HG02623 (cell line): ENCODE measurements around the gene MTA1.
A peak's percentile ranks its signal among the peaks of the same experiment; 100 is the strongest.

Source experiments
- ATAC-seq: cut with Tn5 transposase; IDR thresholded peaks from one replicate; pipeline ENCODE4 v1.9.1; 2021; ENCODE audit warnings: moderate library complexity; ENCODE audit not compliant: unreplicated experiment

MTA1 gene

DNA sequence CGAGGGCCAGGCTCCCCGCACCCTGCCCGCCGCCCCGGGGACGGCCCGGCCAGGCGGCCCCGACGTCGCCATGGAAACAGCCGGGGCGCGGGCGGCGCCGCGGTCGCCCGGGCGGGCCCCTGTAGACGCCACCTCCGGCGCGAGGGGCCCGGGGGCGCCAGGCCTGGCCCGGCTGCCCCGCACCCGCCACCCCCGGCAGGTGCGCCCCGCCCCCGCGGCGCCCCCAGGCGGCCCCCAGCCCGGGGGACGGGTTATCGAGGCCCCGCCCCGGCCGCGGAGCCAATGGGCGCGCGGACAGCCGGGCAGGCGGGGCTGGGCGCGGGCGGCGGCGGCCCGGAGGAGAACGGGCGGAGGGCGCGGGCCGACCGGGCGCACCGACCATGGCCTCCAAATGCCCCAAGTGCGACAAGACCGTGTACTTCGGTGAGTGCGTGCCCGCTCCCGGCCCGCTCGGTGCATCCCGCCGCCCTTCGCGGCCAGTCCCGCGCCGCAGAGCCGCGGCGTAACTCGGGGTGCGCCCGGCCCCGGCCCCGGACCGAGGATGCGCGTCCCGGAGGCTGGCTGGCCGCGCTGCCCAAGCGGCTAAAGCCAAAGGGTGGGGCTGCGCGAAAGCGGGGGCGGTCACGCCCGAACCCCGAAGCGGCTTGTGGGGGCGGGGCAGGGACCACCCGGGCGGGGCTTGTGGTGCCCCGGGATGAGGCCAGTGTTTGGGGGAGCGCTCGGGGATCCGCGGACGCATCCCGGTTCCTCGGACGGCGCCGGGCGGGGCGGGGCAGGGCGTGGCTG is 55.0 kb downstream of the MTA1 start, which contains the start of gene CRIP2:
CRIP2 (plus strand) TSS at position 339 of the 786 bp plus-strand sequence; CDS start at position 381, 42 bp downstream.
- no peak for ATAC-seq

DNA sequence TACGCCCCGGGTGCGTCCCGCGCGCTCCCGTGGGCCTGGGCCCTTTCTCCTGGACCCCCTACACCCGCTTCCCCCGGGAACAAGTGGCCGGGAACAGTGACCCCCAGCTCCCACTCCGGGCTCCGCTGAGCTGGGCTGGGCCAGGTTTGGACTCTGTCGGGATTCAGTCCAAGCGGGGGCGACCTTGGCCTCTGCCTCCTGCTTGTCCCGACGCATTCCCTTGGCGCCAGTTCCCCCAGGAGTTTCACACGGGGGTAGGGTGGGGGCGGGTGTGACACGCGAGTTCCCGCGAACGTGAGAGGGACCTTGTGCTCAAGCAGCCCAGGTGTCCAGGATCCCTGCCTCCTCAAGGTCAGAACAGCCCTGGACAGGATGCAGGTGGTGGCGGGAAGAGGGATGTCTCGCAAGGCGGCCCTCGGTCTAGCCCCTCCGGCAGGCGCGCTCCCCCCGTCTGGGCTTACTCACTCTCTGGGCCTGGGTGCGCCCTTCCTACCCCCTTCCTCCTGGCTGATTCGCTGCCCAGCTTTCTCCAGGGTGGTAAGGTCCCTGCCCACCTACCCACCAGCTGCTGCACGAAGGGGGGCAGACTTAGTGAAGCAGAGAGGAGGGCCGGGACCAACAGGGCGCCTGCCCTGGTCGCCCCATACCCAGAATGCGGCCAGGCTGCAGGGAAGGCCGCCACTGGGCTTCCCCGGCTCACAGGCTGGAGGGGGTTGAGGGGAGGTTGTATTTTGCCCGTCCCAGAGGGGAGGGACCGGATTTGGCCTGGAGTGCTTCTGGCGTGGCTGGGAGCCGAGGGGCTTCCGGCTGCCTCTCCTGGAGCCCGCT is 55.9 kb downstream of the MTA1 start:
- no peak for ATAC-seq

DNA sequence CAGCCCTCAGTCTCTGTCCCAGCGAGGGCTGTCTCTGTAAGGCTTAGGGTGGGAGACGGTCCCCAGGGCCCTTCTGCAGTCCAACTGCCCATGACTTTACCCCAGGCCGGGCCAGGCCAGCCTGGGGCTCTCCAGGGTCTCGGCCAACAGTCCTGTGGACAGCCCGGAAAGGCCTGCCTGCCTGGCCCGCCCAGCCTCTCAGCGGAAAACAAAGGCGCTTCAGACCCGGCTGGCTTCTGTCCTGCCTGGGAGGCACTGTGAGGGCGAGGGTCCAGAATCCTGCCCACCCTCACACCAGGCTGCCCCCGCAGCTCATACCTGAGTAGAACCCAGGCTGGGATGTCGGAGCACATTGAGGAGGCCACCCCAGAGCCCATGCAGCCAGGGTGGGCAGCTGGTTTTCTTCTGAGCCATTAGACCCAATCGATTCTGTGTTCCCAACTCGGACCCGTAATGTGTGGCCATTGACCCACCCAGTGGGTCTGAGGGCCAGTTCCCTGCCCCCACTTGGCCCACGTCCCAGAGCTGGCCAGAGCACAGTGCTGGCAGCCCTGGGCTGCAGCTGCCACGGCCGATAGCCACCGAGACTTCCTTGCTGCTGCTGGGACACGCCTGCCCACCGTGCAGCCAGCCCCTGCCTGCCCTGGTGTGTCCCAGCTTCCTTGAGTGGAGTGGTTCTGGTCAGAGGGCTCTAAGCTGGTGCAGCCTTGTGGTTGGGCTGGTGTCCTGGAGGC is 56.6 kb downstream of the MTA1 start:
- no peak for ATAC-seq

DNA sequence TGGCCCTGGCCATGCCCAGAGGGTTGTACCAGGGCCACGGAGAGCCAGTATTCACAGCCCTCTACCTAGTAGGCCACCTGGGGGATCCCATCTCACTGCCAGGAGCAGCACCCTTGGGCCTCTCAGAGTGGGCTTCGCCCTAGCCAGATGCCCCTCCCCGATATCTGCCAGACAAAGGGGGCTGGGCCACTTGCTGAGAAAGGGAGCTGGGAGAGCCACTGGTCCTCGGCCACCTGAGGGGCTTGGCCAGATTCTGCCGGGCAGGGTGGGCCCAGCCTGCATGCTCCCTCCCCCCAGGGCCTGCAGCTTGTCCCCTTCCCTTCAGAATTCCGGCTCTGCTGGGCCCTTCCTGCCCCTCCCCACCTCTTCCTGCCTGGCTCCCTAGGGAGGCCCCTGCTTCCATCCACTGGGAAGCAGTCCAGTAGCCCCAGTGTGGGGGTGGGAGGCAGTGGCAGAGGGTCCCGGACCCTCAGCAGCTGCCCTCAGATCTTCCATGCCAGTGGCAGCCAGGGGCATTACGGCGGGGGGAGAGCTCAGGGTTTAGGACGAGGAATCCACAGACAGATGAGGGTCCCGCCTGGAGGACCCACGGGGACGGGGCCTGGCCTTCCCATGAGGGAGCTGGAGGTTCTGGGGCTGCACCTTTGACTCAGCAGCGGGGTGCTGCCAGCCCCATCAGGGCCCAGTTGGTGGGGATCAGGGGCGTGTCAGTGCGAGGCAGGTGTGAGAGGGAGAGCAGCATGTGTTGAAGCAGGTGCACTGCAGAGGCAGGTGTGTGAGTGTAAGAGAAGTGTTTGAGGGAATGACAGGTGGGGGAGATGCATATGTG is 57.4 kb downstream of the MTA1 start:
- no peak for ATAC-seq

DNA sequence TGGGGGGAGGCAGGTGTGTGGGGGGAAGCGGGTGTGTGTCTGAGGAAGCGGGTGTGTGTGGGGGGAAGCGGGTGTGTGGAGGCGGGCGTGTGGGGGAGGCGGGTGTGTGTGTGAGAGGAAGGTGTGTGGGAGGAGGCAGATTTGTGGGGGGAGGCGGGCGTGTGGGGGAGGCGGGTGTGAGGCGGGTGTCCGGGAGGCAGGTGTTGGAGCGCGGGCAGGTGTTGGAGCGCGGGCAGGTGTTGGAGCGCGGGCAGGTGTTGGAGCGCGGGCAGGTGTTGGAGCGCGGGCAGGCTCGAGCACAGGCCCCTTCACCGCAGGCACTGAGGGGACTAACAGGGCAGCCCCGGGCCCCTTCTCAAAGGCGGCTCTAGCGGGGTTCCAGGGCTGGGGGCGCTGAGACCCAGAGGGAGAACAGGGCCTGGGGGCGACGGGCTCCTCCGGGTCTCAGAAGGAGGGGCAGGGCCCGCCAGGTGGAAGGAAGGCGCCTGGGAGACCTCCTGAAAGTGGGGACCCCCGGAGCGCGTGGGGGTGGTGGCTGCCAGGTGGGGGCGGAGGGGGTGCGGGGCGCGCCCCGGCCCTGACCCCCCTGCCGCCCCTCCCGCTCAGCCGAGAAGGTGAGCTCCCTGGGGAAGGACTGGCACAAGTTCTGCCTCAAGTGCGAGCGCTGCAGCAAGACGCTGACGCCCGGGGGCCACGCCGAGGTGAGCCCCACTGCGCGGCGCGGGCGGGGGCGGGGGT is 58.2 kb downstream of the MTA1 start:
- no peak for ATAC-seq

DNA sequence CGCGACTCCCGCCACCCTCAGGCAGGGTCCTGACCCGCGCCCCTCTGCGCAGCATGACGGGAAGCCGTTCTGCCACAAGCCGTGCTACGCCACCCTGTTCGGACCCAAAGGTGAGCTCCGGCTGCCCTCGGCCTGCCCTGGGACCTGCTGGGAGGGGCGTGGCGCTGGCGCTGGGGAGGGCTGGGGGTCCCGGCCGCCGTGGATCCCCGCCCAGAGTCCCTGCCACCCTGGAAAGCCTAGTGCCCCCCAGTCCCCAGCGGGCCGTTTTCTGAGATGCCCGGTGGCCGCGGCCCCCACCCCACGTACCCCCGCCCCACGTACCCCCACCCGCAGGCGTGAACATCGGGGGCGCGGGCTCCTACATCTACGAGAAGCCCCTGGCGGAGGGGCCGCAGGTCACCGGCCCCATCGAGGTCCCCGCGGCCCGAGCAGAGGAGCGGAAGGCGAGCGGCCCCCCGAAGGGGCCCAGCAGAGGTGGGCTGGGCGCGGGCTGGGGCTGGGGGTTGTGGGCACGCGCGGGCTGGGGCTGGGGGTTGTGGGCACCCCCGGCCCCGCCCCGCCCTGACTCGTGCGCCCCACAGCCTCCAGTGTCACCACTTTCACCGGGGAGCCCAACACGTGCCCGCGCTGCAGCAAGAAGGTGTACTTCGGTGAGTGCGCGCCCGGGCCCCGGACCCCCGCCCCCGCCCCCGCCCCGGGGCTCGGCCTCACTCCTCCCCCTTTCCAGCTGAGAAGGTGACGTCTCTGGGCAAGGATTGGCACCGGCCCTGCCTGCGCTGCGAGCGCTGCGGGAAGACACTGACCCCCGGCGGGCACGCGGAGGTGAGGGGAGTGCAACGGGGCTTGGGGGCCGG is 59.0 kb downstream of the MTA1 start:
- ATAC-seq, result no peak

DNA sequence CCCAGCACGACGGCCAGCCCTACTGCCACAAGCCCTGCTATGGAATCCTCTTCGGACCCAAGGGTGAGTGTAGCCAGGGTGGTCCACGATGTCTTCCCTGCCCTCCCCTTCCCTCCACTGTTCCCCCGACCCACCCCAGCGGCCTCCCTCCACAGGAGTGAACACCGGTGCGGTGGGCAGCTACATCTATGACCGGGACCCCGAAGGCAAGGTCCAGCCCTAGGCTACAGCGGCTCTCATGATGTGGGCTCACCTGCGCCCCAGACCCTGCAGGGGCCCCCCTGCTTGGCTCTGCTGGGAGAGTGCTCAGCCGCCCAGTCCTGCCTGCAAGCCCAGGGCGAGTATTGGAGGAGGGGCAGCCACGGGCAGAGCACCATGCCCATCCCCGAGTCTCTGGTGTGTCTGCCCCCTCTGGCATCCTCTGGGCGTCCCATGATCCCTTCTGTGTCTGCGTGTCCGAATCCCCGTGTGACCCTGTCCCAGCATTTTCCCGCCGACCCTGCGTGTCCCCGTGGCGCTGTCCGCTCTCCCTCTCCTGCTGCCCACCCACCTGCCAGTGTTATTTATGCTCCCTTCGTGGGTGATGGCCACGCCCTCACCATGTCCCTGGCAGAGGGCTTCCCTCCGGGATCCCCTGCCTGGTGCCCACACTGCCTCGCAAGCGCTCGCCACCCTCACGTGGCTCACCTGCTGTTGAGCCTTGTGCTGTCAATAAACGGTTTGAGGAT is 60.0 kb downstream of the MTA1 start:
- no peak for ATAC-seq

DNA sequence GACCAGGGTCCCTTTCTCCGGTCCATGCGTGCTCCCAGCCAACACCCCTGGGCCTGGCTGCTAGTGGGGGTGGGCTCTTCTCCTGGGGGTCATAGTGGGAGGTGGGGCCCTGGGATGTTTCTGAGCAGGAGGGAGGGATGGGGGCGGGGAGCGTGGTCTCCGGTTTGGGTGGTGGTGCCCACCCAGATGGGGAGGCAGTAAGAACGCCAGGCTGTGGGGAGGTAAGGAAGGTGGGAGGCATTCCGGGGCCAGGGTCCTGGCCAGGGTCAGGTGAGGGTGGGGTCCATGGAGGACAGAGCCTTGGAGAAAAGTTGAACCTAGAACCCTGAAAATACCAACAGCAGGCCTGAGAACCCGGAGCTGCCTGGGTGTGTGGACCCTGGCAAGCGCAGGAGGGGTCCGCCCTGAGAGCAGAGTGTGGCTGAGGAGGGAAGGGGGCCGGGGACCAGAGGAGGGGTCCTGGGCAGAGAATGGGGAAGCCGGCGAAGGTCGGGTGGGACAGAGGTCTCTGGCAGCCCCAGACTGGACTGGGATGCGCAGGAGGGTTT is 60.6 kb downstream of the MTA1 start:
- ATAC-seq, result no peak

DNA sequence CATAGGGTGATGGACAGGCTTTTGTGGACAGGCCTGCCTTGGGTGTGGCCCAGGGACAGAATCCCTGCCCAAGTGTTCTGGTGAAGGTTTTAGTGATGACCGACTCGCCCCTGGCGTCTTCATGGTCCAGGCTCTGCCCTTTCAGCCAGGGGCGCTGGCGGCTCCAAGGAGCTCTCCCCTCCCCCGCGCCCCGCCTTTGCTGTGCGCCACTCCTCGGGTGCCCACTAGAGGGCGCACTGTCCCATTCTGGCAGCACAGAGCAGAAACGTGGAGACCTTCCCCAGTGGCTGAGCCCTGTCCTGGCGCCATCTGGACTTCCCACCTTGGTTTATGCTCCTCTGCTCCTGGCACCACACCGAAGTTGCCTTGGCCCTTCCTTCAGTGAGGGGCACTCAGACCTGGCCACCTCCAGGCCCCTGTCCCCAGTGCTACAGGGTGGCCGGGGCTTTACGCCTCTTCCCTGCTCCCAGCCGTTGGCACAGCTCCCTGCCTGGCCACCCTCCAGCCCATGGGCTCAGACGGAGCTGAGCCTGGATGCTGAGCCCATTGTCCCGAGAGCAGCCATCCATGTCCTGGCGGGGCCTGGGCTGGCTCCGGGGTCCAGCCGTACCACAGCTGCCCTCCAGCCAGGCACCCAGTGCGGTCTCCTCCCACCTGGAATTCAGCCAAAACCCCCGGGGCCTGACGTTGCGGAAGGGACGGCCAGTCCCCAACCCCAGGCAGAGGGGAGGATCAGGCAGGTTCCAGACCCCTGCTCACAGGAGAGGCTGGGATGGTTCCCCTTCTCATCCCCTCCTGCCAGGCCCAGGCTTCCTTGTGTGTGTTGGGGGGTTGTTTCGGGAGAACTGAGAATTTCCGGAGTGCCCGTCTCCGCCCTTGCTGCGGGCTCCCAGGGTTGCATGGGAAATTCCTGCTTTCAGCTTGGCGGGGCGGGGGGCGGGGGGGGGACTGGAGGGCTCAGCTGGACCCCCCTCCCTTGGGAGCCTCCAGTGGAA is 61.5 kb downstream of the MTA1 start:
- ATAC-seq, result peak; percentile 56

DNA sequence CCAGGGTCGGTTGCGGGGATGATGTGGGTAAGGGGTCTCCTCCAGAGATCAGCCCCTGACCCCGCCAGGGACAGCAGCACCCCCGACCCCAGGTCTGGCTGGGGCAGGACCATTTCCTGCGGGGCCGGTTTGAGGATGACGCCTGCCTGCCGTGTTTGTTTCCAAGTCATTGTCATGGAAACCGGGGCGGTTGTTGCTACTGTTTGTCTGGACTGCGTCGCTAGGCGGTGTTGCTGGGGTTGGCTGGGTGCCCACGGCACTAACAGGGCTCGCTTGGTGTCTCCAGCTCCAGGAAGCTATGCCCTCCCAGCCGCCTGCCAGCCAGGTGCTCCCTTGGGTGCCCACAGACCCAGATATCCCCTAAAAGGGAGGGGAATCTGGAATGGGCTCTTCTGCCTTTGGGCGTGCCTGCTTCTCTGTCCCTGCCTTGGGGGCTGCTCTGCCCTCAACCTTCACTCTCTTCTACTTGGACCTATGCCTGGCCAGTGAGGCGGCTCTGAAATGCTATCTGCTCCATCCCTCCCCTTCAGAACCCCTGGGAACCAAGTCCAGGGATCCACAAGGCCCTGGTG is 62.3 kb downstream of the MTA1 start:
- ATAC-seq, result peak; percentile 43

DNA sequence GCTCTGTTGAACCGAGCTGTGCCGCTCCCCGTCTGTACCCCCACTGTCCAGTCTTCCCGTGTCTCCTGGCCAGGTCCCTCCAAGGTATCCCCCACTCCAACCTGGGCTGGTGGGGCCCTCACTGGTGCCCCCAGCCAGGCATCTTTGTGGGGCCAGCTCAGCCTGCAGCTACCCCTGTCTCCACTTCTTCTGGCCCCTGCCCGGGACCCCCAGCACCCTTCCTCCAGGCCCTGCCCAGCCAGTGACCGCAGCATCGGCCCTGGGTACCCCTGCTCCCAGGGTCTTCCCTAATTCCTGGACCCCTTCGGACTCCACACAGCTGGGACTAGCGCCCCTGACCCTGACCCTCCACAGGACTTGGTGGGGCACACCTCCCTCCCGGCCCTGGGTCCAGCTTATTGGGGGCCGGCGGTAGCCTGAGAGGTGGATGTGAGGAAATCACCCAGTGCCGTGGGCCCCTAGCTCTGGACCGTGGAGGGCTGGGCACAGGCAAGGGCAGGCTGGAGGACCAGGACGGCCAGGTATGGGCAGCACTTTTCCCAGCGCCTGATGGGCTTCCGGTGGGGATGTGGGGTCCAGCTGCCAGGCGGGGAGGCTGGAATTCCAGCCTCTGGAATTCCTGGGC is 63.0 kb downstream of the MTA1 start:
- ATAC-seq, result no peak

DNA sequence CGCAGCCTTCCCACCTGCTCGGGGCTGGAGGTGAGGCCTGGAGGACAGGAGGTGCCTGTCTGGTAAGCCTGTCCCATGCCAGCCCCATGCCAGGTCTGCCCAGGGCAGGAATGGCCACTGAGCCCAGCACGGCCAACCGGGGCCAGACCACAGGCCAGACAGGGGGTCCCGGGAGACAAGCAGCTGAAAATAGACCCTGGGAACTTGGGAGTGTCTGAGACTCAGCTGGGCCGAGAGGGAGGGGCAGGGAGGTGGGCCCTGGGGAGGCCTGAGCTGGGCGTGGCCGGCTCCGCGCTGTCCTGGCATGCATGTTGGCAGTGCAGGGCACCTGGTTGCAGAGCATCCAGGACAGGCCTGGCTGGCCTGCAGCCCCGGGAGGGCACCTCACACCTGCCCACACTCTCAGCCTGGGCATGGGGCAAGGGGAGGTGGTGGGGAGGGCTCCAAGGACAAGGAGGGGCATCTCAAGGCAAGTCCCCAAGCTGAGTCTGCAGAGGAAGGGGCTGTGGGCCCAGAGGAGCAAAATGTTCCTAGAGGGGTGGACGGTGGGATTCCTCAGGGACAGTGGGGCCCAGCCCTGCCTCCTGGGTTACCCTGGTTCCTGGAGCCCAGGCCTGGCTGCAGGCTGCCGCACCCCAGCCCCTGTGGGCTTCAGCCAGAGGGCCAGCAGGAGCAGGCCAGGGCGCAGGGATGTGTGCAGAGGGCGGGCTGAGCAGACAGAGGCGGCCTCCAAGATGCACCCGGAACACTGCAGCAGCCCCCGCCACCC is 63.9 kb downstream of the MTA1 start:
- ATAC-seq, result no peak

DNA sequence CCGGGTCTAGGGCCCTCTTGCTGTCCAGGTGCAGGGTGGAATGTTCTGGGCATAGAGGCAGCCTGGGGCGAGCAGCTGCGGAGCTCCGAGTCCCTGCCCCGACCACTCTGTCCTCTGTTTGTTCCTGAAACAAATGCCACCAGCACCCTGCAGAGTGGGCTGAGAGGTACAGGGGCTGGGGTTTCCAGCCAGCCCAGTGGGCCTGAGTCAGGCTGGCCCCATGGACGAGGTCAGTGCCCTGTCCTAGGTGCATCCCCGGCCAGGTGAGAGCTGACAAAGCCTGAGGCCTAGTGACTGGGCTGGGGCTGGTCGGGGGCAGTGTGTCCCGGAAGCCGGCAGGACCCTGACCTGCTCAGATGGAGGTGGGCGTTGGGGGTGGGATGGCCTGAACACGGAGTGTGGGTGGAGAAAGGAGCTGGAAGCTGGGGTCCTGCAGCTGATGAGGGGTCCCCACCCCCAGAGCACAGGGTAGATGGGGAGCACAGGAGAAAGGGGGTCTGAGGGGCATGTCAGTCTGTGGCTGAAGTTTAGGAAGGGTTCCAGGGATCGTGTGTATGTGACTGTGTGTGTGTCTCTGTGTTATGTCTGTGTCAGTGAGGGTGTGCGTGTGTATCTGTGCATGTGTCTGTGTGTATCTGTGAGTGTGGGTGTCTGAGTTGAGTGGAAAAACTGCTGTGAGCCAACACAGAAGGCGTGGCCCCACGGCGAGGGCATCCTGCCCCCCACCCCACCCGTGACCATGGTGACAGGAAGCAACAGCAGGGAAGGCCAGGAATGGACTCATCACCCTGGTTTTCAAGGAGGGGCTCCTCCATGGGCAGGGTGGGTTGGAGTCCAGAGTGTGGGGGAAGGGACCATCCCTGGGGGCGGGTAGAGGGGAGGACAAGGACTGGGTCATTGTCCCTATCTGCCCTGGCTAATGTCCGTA is 64.7 kb downstream of the MTA1 start:
- no peak for ATAC-seq

DNA sequence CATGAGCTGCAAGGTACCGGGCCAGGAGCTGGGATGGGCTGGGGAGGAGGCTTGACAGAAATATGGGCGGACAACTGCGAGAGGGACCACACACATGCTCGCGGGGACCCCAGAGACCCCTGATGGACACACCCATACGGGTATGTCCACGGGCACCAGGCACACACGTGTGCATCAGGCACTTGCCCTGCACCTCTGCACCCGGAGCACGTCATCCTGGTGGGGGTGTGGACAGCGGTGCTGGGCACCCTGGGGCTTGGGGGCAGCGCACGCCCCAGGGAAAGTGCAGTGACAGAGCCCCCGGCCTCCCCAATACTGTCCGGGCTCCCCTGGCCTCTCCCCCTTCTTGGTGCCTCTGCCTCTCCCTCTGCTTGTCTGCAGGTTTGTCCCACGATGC is 65.4 kb downstream of the MTA1 start:
- no peak for ATAC-seq
